DMS114 treated with DMSO at 0.1 percent for 48 hours (cell line): Measurements from ENCODE around the gene PRKN.
"Not testable (repeated sequence)": the region's sequence is repeated elsewhere in the genome, so short reads cannot be mapped to it uniquely, and the experiment has no call there.

Source experiments
- DNase-seq: peaks from one replicate; lab custom pipeline; 2025; ENCODE audit not compliant: unreplicated experiment; lab: John Stamatoyannopoulos, UW

PRKN gene

DNA sequence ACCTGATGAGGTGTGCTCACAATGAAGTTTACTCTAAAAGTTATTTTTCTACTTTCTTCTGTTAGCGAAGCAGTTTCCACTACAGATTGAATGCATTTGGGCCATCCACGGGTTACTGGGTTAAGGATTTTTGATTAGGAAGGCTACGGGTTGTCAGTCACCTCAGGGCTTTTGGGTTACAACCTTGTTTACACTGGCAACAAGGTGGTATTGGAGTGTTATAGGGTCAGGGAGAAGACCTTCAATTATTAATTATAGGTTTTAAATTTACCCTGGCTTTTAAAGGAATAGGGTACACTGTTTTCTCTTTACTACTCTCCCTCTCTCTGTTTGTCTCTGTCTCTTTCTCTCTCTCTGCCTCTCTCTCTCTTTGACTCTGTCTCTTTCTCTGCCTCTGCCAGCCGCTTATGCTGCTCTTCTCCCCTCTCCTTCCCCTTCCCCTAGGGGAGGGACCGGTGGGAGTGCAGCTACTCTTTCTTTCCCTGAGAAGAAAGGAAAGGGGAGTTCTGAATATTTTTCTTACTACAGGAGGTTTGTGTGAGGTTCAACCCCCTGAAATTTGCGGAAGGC lies 1413.5 kb downstream of the PRKN start:
- no peak for DNase-seq

GRCh38 chr6:161313475-161313874 lies 1414.1 kb downstream of the PRKN start:
- DNase-seq, result not testable (repeated sequence)

DNA sequence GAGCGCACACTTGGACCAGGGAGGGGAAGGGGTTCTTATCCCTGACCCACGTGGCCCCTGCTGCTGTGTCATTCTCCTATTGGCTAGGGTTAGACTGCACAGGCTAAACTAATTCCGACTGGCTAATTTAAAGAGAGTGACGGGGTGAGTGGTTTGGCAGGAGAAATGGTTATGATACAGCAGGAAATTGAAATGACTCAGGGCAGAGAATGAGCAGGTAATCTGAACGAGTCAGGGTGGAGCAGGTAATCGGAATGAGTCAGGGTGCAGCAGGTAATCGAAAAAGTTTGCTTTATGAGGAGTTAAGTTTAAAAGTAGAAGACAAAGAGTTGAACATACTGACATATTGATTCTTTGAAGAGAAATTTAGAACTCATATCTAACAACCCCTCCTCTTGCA lies 1417.8 kb downstream of the PRKN start:
- DNase-seq, result not testable (repeated sequence)

DNA sequence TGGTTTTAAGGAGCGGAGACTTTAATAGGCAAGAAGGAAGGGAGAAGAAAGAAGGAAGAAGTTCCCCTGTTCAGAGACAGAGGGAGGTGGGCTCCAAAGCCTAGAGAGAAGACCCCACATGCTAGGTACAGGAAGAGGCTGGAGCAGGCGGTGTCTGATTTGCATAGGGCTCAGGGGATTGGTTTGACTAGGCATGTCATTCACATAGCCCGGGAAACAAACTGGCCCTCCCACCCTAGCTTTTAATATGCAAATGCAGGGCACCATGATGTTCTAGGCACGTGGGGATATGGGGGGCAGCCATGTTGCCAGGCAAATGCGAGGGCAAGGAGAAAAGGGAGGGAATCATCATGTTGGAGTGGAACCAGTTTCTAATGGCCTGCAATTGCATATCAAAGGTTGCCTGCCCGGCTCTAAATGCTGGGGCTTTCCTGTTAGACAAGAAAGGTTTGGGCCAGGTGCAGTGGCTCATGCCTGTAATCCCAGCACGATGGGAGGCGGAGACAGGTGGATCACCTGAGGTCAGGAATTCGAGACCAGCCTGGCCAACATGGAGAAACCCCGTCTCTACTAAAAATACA lies 1419.4 kb downstream of the PRKN start:
- no peak for DNase-seq

- DNase-seq, result no peak
Measured at GRCh38 chr6:161305860-161306259, 1421.7 kb downstream of the PRKN start.

DNA sequence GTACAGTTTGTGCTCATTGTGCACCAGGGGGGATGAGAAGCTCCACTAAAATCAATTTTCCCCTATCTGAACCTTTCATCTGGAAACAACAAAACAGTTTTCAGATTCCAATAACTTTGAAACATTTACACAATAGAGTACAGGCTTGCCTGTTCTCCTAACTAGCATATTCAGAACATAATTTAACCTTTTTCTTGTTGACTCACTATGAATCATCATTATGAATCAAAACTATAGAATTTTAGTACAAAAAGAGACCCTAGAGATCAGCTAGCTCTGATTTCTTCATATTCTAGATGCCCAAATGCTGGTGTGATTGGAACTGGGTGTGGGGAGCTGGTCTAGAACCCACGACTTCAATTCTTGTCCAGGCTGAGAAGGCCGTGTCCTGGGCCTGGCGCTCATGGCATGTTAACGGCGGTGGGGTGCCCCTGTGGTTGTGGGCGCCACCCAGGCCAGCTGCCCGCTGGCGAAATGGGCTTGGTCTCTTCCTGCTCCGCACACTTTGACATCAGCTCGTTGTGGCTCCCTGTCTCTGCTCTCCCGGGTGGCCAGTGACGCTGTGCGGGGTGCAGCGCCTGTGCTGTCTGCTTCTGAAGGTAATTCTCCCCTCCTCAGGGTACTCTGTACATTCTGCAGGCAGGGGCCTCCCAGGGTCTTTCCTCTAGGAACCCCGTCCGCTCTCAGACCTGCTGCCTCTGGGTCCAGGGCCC lies 1423.8 kb downstream of the PRKN start:
- no peak for DNase-seq

- DNase-seq, result no peak
Measured at GRCh38 chr6:161302949-161303348, 1424.6 kb downstream of the PRKN start.

- DNase-seq, result no peak
Measured at GRCh38 chr6:161301338-161301737, 1426.2 kb downstream of the PRKN start.

DNA sequence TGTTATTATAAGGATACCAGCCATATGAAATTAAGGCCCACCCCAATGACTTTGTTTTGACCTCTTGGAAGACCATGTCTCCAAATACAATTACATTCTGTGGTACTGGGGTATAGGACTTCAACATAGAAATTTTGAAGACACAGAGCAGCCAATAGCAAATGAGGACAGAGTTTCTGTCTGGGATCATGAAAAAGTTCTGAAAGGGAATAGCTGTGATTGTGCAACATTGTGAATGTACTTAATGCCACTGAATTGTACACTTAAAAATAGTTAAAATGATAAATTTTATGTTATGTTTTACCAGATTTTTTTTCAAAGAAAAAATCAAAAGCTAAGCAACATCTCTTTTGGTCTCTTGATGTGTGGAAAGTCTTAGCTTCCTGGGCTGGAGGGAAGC lies 1426.7 kb downstream of the PRKN start:
- no peak for DNase-seq

DNA sequence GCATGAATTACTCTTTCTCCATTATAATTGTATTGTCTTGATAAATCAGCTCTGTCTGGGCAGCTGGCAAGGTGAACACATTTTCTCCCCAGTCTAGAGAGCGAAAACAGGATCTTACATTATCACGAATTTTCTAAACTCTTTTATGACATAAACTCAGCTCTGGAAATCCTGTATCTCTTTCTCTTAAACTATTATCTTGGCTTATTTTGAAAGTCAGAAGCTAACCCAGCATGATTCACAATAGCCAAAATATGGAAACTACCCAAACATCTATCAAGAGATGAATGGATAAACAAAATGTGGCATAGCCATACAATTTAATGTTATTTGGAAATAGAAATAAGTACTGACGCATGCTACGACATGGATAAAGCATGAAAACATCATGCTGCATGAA lies 1427.8 kb downstream of the PRKN start:
- no peak for DNase-seq
